ENCODE results near the gene VAV3. TPM values are rescaled to one million over a fixed set of nuclear protein-coding genes. Genes with fewer than 3 reads are reported as not detected.

Gene VAV3
- total and polyA plus RNA-seq, 2 of the 13 experiments (the other 11 are each of a cell fraction or from before 2014, with no cell fraction given), result 15.9 to 29.8 TPM

- TF ChIP-seq, protein P1, sequence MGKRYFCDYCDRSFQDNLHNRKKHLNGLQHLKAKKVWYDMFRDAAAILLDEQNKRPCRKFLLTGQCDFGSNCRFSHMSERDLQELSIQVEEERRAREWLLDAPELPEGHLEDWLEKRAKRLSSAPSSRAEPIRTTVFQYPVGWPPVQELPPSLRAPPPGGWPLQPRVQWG (CRISPR knock-in tag; IDR thresholded peaks at IDR 0.05; ENCODE audit: borderline replicate concordance, low read depth), result no peak
- TF ChIP-seq ZNF431 (CRISPR knock-in tag; IDR thresholded peaks at IDR 0.05; ENCODE audit: borderline replicate concordance, low read depth), result no peak
- 0 out of 2 replicates have a peak, but pooled peaks have one; percentile 33 for TF ChIP-seq MBD4 (IDR thresholded peaks at IDR 0.05; ENCODE audit: borderline replicate concordance, low read length)
- TF ChIP-seq THAP11 (CRISPR knock-in tag; IDR thresholded peaks at IDR 0.05), result no peak; the same call in 1 of the 2 replicates
- no peak for TF ChIP-seq MAFG (CRISPR knock-in tag; IDR thresholded peaks at IDR 0.05)
- peak; percentile 95 for TF ChIP-seq ZNF609 (CRISPR knock-in tag; IDR thresholded peaks at IDR 0.05; ENCODE audit: borderline replicate concordance)
- TF ChIP-seq SCMH1 (CRISPR knock-in tag; IDR thresholded peaks at IDR 0.05; ENCODE audit: borderline replicate concordance), result no peak
- no peak for TF ChIP-seq ZNF136 (CRISPR knock-in tag; IDR thresholded peaks at IDR 0.05; ENCODE audit: low read depth)
- TF ChIP-seq ONECUT2 (CRISPR knock-in tag; IDR thresholded peaks at IDR 0.05), result peak; percentile 20; the same call in 1 of the 2 replicates
- TF ChIP-seq FOXA1 (IDR thresholded peaks at IDR 0.05), result no peak
- peak; percentile 81 for TF ChIP-seq FOXA1 (CRISPR knock-in tag; IDR thresholded peaks at IDR 0.05)
- TF ChIP-seq ELF1 (CRISPR knock-in tag; IDR thresholded peaks at IDR 0.05), result no peak
- no peak for TF ChIP-seq MXD3 (CRISPR knock-in tag; IDR thresholded peaks at IDR 0.05)
- no peak for TF ChIP-seq PHF8 (CRISPR knock-in tag; IDR thresholded peaks at IDR 0.05)
- no peak for TF ChIP-seq TMF1 (CRISPR knock-in tag; IDR thresholded peaks at IDR 0.05; ENCODE audit: low read depth)
- peak; percentile 46; the same call in 1 of the 2 replicates for TF ChIP-seq MIER2 (CRISPR knock-in tag; IDR thresholded peaks at IDR 0.05)
- TF ChIP-seq MED8 (CRISPR knock-in tag; IDR thresholded peaks at IDR 0.05; ENCODE audit: insufficient replicate concordance), result peak; percentile 11
- TF ChIP-seq ZNF781 (CRISPR knock-in tag; IDR thresholded peaks at IDR 0.05; ENCODE audit: borderline replicate concordance, not compliant biosample characterization), result no peak
- peak; percentile 68; the same call in 1 of the 2 replicates for TF ChIP-seq ZNF12 (CRISPR knock-in tag; IDR thresholded peaks at IDR 0.05)
- peak; percentile 80 for TF ChIP-seq SIX1 (CRISPR knock-in tag; IDR thresholded peaks at IDR 0.05; ENCODE audit: borderline replicate concordance)
- no peak for TF ChIP-seq ZNF639 (CRISPR knock-in tag; conservative IDR thresholded peaks at IDR 0.05)
- TF ChIP-seq IKZF4 (CRISPR knock-in tag; IDR thresholded peaks at IDR 0.05; ENCODE audit: borderline replicate concordance, low read depth, not compliant biosample characterization), result no peak
- TF ChIP-seq ZSCAN29 (CRISPR knock-in tag; conservative IDR thresholded peaks at IDR 0.05), result peak; percentile 98
- TF ChIP-seq FOSL1 (CRISPR knock-in tag; IDR thresholded peaks at IDR 0.05; ENCODE audit: borderline replicate concordance), result no peak
- peak; percentile 59 for TF ChIP-seq GATA4 (IDR thresholded peaks at IDR 0.05; ENCODE audit: borderline replicate concordance, low read depth)
These were observed 283.9 kb downstream of the VAV3 start (continued) for GRCh38 chr1:107681001-107681479.
